Progenitor cell of endocrine pancreas (in vitro differentiated cells): ENCODE results near the gene ADAM12. TPM values are rescaled to one million over a fixed set of nuclear protein-coding genes. Genes with fewer than 3 reads are reported as not detected.

Source experiments
- DNase-seq: peaks from one replicate; pipeline ENCODE4 v3.0.0; 2021; ENCODE audit warnings: low spot score; ENCODE audit not compliant: unreplicated experiment
- H3K27ac Mint-ChIP-seq: 2 replicates; pipeline ENCODE4 v1.8.0; 2021; ENCODE audit warnings: mild to moderate bottlenecking, moderate library complexity, mixed read lengths
- H3K27me3 Mint-ChIP-seq: 2 replicates; pipeline ENCODE4 v1.8.0; 2021; ENCODE audit warnings: mixed read lengths
- H3K36me3 Mint-ChIP-seq: 2 replicates; pipeline ENCODE4 v1.8.0; 2022; ENCODE audit warnings: mixed read lengths; ENCODE audit not compliant: insufficient read depth
- H3K4me1 Mint-ChIP-seq: 2 replicates; pipeline ENCODE4 v1.8.0; 2021; ENCODE audit warnings: low read depth, mixed read lengths
- H3K4me3 Mint-ChIP-seq: 2 replicates; pipeline ENCODE4 v1.8.0; 2021; ENCODE audit warnings: low read depth, mild to moderate bottlenecking, moderate library complexity, mixed read lengths
- H3K9me3 Mint-ChIP-seq: 2 replicates; pipeline ENCODE4 v1.8.0; 2021; ENCODE audit warnings: low read depth, mixed read lengths
- total RNA-seq: library from RNA; stranded (reverse); gene quantifications from 2 replicates; pipeline ENCODE4 v1.2.1, GENCODE V29; 2021
- TF ChIP-seq, protein P1 (sequence below): fragments of 200-600 bp; sonication (generic); IDR thresholded peaks from one replicate; pipeline ENCODE4 v1.5.0; 2021; ENCODE audit warnings: antibody characterized with exemption, mild to moderate bottlenecking; ENCODE audit not compliant: unreplicated experiment

The ADAM12 gene
- total RNA-seq, 1 donor from 2014 or later = 1.8 TPM

DNA sequence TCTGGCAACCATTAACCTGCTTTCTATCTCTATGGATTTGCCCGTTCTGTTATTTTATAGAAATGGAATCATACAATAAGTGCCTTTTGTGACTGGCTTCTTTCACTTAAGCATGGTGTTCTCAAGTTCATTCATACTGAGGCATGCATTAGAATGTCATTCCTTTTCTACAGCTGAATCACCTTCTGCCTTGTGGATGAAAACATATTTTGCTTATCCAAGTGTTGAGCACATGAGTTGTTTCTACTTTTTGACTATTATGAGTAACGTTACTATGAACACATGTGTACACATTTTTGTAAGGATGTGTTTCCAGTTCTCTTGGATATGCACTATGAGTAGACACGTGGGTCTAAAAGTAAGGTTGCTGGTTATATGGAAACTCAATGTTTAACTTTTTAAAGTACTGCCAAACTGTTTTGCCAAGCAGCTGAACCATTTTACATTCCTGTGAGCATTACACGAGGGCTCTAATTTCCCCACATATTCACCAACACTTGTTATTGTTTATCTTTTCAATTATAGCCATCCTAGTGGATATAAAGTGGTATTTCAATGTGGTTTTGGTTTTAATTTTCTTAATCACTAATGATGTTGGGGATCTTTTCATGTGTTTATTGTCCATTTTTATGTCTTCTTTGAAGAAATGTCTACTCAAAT lies 250.6 kb downstream of the ADAM12 start:
- DNase-seq = no peak
- Mint-ChIP-seq H3K4me3 (no peak overlapping the region), H3K9me3 (peaks cover 13% of the 10 kb centered on the region), H3K27me3 (peaks cover 24% of the 10 kb centered on the region), H3K27ac (no peak overlapping the region), H3K36me3 (peaks cover 3% of the 10 kb centered on the region), H3K4me1 (peaks cover 6% of the 10 kb centered on the region)
- TF ChIP-seq, protein P1, sequence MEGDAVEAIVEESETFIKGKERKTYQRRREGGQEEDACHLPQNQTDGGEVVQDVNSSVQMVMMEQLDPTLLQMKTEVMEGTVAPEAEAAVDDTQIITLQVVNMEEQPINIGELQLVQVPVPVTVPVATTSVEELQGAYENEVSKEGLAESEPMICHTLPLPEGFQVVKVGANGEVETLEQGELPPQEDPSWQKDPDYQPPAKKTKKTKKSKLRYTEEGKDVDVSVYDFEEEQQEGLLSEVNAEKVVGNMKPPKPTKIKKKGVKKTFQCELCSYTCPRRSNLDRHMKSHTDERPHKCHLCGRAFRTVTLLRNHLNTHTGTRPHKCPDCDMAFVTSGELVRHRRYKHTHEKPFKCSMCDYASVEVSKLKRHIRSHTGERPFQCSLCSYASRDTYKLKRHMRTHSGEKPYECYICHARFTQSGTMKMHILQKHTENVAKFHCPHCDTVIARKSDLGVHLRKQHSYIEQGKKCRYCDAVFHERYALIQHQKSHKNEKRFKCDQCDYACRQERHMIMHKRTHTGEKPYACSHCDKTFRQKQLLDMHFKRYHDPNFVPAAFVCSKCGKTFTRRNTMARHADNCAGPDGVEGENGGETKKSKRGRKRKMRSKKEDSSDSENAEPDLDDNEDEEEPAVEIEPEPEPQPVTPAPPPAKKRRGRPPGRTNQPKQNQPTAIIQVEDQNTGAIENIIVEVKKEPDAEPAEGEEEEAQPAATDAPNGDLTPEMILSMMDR = no peak

DNA sequence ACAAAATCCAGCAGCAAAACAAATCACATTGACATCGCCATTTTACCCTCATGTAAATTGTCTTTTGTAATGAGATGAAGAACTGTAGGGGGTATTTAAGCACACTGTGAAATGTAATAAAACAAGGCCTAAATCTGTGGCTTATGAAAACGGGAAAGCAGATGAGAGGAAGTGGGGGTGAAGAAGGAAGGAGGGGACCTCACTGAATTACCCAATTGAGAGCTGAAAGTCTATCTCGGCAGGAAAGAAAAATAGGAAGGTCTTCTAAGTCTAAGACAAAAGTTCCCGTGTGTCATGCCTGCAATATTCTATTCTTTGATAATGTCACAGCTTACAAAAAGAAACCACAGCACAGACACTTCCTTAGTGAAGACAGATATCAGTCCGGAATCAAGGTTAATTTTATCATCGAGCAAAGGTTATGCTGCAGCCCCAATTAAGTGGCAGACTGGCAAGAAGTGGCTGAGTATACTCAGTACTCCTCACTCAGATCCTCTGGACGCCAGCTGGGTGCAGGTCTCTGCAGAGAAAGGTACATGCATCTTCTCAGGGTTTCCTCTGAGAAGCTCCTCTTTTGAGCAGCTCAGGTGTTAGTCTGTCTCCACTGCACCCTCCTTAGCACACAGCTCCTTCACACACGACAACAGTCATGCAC lies 252.2 kb downstream of the ADAM12 start:
- H3K4me1 Mint-ChIP-seq = peaks cover 13% of the 10 kb centered on the region
- no peak for DNase-seq
- no peak overlapping the region for H3K4me3 Mint-ChIP-seq
- TF ChIP-seq, protein P1 = no peak
- peaks cover 24% of the 10 kb centered on the region for H3K27me3 Mint-ChIP-seq
- H3K9me3 Mint-ChIP-seq = peaks cover 10% of the 10 kb centered on the region
- H3K36me3 Mint-ChIP-seq = peaks cover 3% of the 10 kb centered on the region
- no peak overlapping the region for H3K27ac Mint-ChIP-seq

DNA sequence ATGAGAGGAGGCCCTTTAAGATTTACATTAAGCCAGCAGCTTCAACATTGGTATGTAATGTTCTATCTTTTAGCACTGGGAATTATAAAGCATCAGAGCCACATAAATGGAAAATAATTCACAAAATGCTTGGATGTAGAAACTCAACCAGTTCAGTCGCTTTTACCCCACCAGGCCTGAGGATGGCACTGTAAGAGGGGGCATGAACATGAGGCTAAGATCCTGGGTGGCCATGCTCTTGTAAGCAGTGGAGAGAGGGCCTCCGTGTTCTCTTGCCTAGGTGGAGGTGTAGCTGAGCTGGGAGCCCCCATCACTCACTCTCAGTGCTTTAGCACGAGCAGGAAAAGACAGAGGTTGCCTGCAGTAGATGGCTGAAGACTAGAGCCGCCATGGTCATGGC lies 253.1 kb downstream of the ADAM12 start:
- peaks cover 3% of the 10 kb centered on the region for H3K36me3 Mint-ChIP-seq
- H3K27ac Mint-ChIP-seq = no peak overlapping the region
- H3K4me3 Mint-ChIP-seq = no peak overlapping the region
- peaks cover 11% of the 10 kb centered on the region for H3K4me1 Mint-ChIP-seq
- H3K27me3 Mint-ChIP-seq = peaks cover 24% of the 10 kb centered on the region
- TF ChIP-seq, protein P1 = no peak
- H3K9me3 Mint-ChIP-seq = peaks cover 10% of the 10 kb centered on the region
- DNase-seq = no peak

DNA sequence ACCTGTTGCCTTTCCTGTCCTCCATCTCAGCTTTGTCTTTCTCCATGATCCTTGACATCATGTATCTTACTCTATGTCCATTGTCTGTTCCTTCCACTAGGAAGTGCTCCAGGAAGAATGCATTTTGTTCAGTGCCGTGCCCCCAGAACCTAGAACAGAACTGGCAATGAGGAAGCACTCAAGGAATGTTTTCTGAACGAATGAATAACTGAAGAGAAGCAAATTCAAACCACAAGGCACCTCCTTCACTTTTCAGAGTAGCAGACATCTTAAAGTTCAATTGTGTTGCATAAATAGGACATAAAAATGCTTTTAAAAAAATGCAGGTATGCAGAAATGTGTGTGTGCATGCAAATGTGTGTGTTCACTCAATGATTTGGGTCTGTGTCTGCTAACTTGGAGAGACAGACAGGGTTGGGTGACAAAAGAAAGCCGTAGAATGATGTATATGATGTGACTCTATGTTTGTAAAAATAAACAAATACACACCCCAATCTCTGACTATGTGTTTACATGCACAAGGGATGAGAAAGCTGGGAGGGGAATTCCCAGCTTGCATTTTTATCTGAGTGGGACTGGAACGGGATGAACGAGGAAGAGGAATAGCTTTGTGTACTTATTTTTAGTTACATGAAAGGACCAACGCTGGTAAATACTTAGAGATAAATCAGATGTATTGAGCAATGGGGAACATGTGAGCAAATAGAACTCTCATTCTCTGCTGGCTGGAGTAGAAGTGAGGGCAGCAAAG lies 254.2 kb downstream of the ADAM12 start:
- TF ChIP-seq, protein P1 = no peak
- Mint-ChIP-seq H3K36me3 (peaks cover 3% of the 10 kb centered on the region), H3K27ac (no peak overlapping the region), H3K27me3 (peaks cover 27% of the 10 kb centered on the region), H3K4me1 (peaks cover 9% of the 10 kb centered on the region), H3K4me3 (no peak overlapping the region), H3K9me3 (peaks cover 10% of the 10 kb centered on the region)
- no peak for DNase-seq

DNA sequence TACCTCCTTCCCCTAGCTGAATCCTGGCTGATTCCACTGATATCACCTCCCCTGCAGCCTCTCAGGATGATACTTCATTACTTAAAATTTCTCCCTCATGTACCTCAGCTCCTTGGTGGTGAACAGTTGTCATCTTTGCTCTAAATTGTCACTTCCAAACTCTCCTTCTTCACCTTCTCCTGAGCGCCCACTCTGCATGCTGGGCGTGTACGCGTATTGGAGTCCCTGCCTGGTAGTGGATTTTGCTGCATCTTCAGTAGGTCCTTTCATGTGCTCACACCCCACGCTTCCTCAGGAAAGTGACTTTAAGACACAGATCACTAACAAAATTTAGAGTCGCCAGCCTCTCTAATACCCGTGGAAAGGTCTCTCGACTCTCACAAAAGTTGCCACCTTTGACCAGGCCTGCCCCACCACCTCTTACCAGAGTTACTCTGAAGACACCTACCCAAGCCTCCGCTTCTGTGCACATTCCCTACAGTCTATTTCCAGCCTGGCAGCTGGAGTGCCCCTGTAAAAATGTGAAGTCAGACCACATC lies 255.1 kb downstream of the ADAM12 start:
- peaks cover 9% of the 10 kb centered on the region for H3K4me1 Mint-ChIP-seq
- no peak overlapping the region for H3K27ac Mint-ChIP-seq
- peaks cover 3% of the 10 kb centered on the region for H3K36me3 Mint-ChIP-seq
- peaks cover 30% of the 10 kb centered on the region for H3K27me3 Mint-ChIP-seq
- TF ChIP-seq, protein P1 = no peak
- H3K9me3 Mint-ChIP-seq = peaks cover 10% of the 10 kb centered on the region
- H3K4me3 Mint-ChIP-seq = no peak overlapping the region
- no peak for DNase-seq
